ENCODE results near the gene SH2B2.

- TF ChIP-seq CTCF (IDR thresholded peaks at IDR 0.05 in 4 of 5, conservative IDR thresholded peaks at IDR 0.05 in 1 of 5) = no peak
- TF ChIP-seq POLR2A (IDR thresholded peaks at IDR 0.05) = no peak
Measured at GRCh38 chr7:102280521-102280920, 6.1 kb upstream of the SH2B2 start.

Data from gastrocnemius medialis (tissue), 4 donors.